GM23338 (cell line): ENCODE data around the gene DDX39A. TPM values are rescaled to one million over a fixed set of nuclear protein-coding genes. Genes with fewer than 3 reads are reported as not detected.

Source experiments
- ATAC-seq: fragments of 200-7000 bp; cut with Tn5 transposase; 3 replicates; pipeline ENCODE4 v1.9.1; 2020
- DNase-seq: peaks from one replicate; pipeline ENCODE4 v3.0.0-alpha.2; 2015; ENCODE audit warnings: low spot score
- H2AFZ ChIP-seq: fragments of 200-600 bp; sonication (generic); 2 replicates; pipeline ENCODE4 v1.8.0; 2016; ENCODE audit warnings: antibody characterized with exemption, mild to moderate bottlenecking, moderate library complexity
- H3F3A ChIP-seq: fragments of 200-600 bp; sonication (generic); replicated peaks from 2 replicates; pipeline ENCODE4 v1.8.0; 2017; ENCODE audit warnings: antibody characterized with exemption, mixed run types, low read depth
- H3K27ac ChIP-seq: fragments of 200-600 bp; sonication (generic); 2 replicates; pipeline ENCODE4 v1.6.1; 2016; ENCODE audit warnings: low read depth
- H3K27me3 ChIP-seq: fragments of 200-600 bp; sonication (generic); 2 replicates; pipeline ENCODE4 v1.8.0; 2016; ENCODE audit warnings: mild to moderate bottlenecking, mixed run types, moderate library complexity; ENCODE audit not compliant: insufficient read depth
- H3K36me3 ChIP-seq: fragments of 200-600 bp; sonication (generic); 2 replicates; pipeline ENCODE4 v1.8.0; 2016; ENCODE audit warnings: mild to moderate bottlenecking; ENCODE audit not compliant: insufficient read depth
- H3K4me1 ChIP-seq: fragments of 200-600 bp; sonication (generic); 2 replicates; pipeline ENCODE4 v1.8.0; 2016; ENCODE audit warnings: mild to moderate bottlenecking, moderate library complexity; ENCODE audit not compliant: insufficient read depth
- H3K4me2 ChIP-seq: fragments of 200-600 bp; sonication (generic); 2 replicates; pipeline ENCODE4 v1.7.1; 2017; ENCODE audit warnings: mixed run types
- H3K4me3 ChIP-seq: fragments of 200-600 bp; sonication (generic); 2 replicates; pipeline ENCODE4 v1.6.1; 2016; ENCODE audit warnings: mixed run types
- H3K79me2 ChIP-seq: fragments of 200-600 bp; sonication (generic); replicated peaks from 2 replicates; pipeline ENCODE4 v1.8.0; 2017; ENCODE audit warnings: mild to moderate bottlenecking; ENCODE audit not compliant: insufficient read depth
- H3K9me2 ChIP-seq: fragments of 200-600 bp; sonication (generic); 2 replicates; pipeline ENCODE4 v1.8.0; 2017; ENCODE audit not compliant: insufficient read depth
- H4K20me1 ChIP-seq: fragments of 200-600 bp; sonication (generic); replicated peaks from 2 replicates; pipeline ENCODE4 v1.8.0; 2017; ENCODE audit warnings: mild to moderate bottlenecking; ENCODE audit not compliant: insufficient read depth
- H3K27ac Mint-ChIP-seq: 2 replicates; pipeline ENCODE4 v1.8.0; 2020; ENCODE audit warnings: inconsistent platforms, mild to moderate bottlenecking, moderate library complexity, mixed read lengths
- H3K27me3 Mint-ChIP-seq: 3 replicates; pipeline ENCODE4 v1.8.0; 2022; ENCODE audit warnings: low read depth, mild to moderate bottlenecking, moderate library complexity, mixed read lengths, inconsistent platforms; ENCODE audit not compliant: insufficient read depth, poor library complexity
- H3K36me3 Mint-ChIP-seq: 3 replicates; pipeline ENCODE4 v1.8.0; 2021; ENCODE audit warnings: low read depth, mild to moderate bottlenecking, inconsistent platforms, moderate library complexity, mixed read lengths
- H3K4me1 Mint-ChIP-seq: 3 replicates; pipeline ENCODE4 v1.8.0; 2020; ENCODE audit warnings: mild to moderate bottlenecking, inconsistent platforms, mixed read lengths
- H3K4me3 Mint-ChIP-seq: 3 replicates; pipeline ENCODE4 v1.8.0; 2021; ENCODE audit warnings: moderate library complexity, mild to moderate bottlenecking, inconsistent platforms, mixed read lengths
- H3K9me3 Mint-ChIP-seq: 3 replicates; pipeline ENCODE4 v1.8.0; 2020; ENCODE audit warnings: moderate library complexity, mild to moderate bottlenecking, inconsistent platforms, mixed read lengths
- ETS1 ChIP-seq: IDR thresholded peaks from 2 replicates; pipeline ENCODE4 v1.6.1; 2016; ENCODE audit warnings: antibody characterized with exemption
- EZH2 ChIP-seq: fragments of 200-600 bp; sonication (generic); IDR thresholded peaks from one replicate; pipeline ENCODE4 v1.8.0; 2017; ENCODE audit warnings: antibody characterized with exemption, mild to moderate bottlenecking, low read depth; ENCODE audit not compliant: unreplicated experiment
- EZH2phosphoT487 ChIP-seq: fragments of 200-600 bp; sonication (generic); IDR thresholded peaks from one replicate; pipeline ENCODE4 v1.8.1; 2018; ENCODE audit warnings: antibody characterized with exemption; ENCODE audit not compliant: unreplicated experiment
- NANOG ChIP-seq: IDR thresholded peaks from 2 replicates; pipeline ENCODE4 v1.6.1; 2016; ENCODE audit warnings: antibody characterized with exemption, borderline replicate concordance
- POLR2AphosphoS5 ChIP-seq: IDR thresholded peaks from 2 replicates; pipeline ENCODE4 v1.6.1; 2016; ENCODE audit warnings: antibody characterized with exemption, low read depth
- STAT1 ChIP-seq: IDR thresholded peaks from one replicate; pipeline ENCODE4 v1.6.1; 2016; ENCODE audit warnings: antibody characterized with exemption; ENCODE audit not compliant: unreplicated experiment
- ZNF331 ChIP-seq: fragments of 250-450 bp; sonication (Bioruptor Pico); IDR thresholded peaks from 2 replicates; pipeline ENCODE4 v1.5.0; 2020; ENCODE audit warnings: low read depth, mild to moderate bottlenecking, moderate library complexity
- polyA plus RNA-seq: library from polyadenylated mRNA; unstranded; fragments of >200 nt; fragmentation: Nextera tagmentation; extraction: Ambion mirVana; gene quantifications from 2 replicates; pipeline ENCODE4 v1.2.1, GENCODE V29; 2016
- total RNA-seq: library from RNA; depleted of rRNA; stranded (reverse); fragments of >200 nt; shearing (Covaris generic); gene quantifications from 2 replicates; pipeline ENCODE4 v1.2.3, GENCODE V29; 2014
- TF ChIP-seq, protein P1 (sequence below): fragments of 250-450 bp; sonication (Bioruptor Pico); IDR thresholded peaks from 2 replicates; pipeline ENCODE4 v1.5.0; 2020; ENCODE audit warnings: mild to moderate bottlenecking, moderate library complexity

Gene DDX39A
- total and polyA plus RNA-seq, 2 experiments from 2014 or later: 195 to 196 TPM

DNA sequence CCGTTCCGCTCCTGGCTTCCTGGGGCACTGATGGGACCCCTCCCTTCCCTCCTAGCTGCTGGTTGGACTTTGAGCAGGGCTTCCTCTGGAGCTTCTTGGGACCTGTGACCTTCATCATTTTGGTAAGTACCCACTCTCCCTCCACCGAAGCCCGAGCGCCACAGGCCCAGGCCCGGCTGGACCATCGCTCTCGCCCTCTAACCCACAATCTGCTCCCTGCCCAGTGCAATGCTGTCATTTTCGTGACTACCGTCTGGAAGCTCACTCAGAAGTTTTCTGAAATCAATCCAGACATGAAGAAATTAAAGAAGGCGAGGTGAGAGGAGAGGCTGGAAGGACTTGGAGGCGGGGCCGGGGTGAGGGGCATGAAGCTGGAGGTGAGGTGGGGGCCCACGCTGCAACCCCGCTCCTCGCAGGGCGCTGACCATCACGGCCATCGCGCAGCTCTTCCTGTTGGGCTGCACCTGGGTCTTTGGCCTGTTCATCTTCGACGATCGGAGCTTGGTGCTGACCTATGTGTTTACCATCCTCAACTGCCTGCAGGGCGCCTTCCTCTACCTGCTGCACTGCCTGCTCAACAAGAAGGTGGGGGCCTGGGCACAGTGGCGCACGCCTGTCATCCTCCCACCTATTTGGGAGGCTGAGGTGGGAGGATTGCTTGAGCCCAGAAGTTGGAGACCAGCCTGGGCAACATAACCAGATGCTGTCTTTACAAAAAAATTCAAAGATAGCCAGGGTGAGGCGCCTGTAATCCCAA lies 12.3 kb downstream of the DDX39A start:
- peak overlapping the region; percentile 55; the same call in 1 of the 2 replicates for H3K4me2 ChIP-seq
- H4K20me1 ChIP-seq: peaks cover 3% of the 10 kb centered on the region; the same call in 1 of the 2 replicates
- peaks cover 25% of the 10 kb centered on the region for H3K36me3 ChIP-seq
- ATAC-seq: no peak
- H2AFZ ChIP-seq: no peak overlapping the region
- H3K79me2 ChIP-seq: peaks cover 4% of the 10 kb centered on the region
- peaks cover 11% of the 10 kb centered on the region for H3K4me1 Mint-ChIP-seq
- peak overlapping the region; percentile 51; the same call in 1 of the 3 replicates for H3K4me3 Mint-ChIP-seq
- no peaks in the 10 kb centered on the region for H3K27me3 ChIP-seq
- no peak for DNase-seq
- peaks cover 11% of the 10 kb centered on the region for H3K27me3 Mint-ChIP-seq
- H3K4me3 ChIP-seq: no peak overlapping the region
- H3K27ac ChIP-seq: peak overlapping the region; percentile 87; the same call in 1 of the 2 replicates
- H3K27ac Mint-ChIP-seq: peak overlapping the region; percentile 44
- peak; percentile 20; the same call in 1 of the 2 replicates for TF ChIP-seq POLR2AphosphoS5
- no peak for TF ChIP-seq NANOG
- H3K4me1 ChIP-seq: peaks cover 5% of the 10 kb centered on the region; the same call in 1 of the 2 replicates
- peaks cover 46% of the 10 kb centered on the region for H3K36me3 Mint-ChIP-seq
- no peaks in the 10 kb centered on the region for H3K9me2 ChIP-seq
- H3K9me3 Mint-ChIP-seq: no peaks in the 10 kb centered on the region
- H3F3A ChIP-seq: peaks cover 19% of the 10 kb centered on the region; the same call in 1 of the 2 replicates

- H2AFZ ChIP-seq: peak overlapping the region; percentile 80
- TF ChIP-seq ZNF331 (CRISPR knock-in tag) (no peak), ETS1 (no peak), STAT1 (no peak), EZH2phosphoT487 (no peak), EZH2 (no peak)
- TF ChIP-seq, protein P1, sequence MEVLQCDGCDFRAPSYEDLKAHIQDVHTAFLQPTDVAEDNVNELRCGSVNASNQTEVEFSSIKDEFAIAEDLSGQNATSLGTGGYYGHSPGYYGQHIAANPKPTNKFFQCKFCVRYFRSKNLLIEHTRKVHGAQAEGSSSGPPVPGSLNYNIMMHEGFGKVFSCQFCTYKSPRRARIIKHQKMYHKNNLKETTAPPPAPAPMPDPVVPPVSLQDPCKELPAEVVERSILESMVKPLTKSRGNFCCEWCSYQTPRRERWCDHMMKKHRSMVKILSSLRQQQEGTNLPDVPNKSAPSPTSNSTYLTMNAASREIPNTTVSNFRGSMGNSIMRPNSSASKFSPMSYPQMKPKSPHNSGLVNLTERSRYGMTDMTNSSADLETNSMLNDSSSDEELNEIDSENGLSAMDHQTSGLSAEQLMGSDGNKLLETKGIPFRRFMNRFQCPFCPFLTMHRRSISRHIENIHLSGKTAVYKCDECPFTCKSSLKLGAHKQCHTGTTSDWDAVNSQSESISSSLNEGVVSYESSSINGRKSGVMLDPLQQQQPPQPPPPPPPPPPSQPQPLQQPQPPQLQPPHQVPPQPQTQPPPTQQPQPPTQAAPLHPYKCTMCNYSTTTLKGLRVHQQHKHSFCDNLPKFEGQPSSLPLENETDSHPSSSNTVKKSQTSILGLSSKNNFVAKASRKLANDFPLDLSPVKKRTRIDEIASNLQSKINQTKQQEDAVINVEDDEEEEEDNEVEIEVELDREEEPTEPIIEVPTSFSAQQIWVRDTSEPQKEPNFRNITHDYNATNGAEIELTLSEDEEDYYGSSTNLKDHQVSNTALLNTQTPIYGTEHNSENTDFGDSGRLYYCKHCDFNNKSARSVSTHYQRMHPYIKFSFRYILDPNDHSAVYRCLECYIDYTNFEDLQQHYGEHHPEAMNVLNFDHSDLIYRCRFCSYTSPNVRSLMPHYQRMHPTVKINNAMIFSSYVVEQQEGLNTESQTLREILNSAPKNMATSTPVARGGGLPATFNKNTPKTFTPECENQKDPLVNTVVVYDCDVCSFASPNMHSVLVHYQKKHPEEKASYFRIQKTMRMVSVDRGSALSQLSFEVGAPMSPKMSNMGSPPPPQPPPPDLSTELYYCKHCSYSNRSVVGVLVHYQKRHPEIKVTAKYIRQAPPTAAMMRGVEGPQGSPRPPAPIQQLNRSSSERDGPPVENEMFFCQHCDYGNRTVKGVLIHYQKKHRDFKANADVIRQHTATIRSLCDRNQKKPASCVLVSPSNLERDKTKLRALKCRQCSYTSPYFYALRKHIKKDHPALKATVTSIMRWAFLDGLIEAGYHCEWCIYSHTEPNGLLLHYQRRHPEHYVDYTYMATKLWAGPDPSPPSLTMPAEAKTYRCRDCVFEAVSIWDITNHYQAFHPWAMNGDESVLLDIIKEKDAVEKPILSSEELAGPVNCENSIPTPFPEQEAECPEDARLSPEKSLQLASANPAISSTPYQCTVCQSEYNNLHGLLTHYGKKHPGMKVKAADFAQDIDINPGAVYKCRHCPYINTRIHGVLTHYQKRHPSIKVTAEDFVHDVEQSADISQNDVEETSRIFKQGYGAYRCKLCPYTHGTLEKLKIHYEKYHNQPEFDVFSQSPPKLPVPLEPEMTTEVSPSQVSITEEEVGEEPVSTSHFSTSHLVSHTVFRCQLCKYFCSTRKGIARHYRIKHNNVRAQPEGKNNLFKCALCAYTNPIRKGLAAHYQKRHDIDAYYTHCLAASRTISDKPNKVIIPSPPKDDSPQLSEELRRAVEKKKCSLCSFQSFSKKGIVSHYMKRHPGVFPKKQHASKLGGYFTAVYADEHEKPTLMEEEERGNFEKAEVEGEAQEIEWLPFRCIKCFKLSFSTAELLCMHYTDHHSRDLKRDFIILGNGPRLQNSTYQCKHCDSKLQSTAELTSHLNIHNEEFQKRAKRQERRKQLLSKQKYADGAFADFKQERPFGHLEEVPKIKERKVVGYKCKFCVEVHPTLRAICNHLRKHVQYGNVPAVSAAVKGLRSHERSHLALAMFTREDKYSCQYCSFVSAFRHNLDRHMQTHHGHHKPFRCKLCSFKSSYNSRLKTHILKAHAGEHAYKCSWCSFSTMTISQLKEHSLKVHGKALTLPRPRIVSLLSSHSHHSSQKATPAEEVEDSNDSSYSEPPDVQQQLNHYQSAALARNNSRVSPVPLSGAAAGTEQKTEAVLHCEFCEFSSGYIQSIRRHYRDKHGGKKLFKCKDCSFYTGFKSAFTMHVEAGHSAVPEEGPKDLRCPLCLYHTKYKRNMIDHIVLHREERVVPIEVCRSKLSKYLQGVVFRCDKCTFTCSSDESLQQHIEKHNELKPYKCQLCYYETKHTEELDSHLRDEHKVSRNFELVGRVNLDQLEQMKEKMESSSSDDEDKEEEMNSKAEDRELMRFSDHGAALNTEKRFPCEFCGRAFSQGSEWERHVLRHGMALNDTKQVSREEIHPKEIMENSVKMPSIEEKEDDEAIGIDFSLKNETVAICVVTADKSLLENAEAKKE (CRISPR knock-in tag): no peak
Observed at GRCh38 chr19:14405758-14406644, 13.1 kb downstream of the DDX39A start.

More at GRCh38 chr19:14405758-14406644, 13.1 kb downstream of the DDX39A start:
- Histone ChIP-seq H3K36me3 (peaks cover 22% of the 10 kb centered on the region), H3K4me3 (peak overlapping the region; percentile 49), H3K27me3 (no peaks in the 10 kb centered on the region), H3K27ac (peak overlapping the region; percentile 87; the same call in 1 of the 2 replicates), H3K4me2 (peak overlapping the region; percentile 75), H3K9me2 (no peaks in the 10 kb centered on the region), H4K20me1 (no peaks in the 10 kb centered on the region; the same call in 1 of the 2 replicates), H3K4me1 (peaks cover 5% of the 10 kb centered on the region; the same call in 1 of the 2 replicates), H3K79me2 (no peaks in the 10 kb centered on the region), H3F3A (peaks cover 17% of the 10 kb centered on the region; the same call in 1 of the 2 replicates)
- Mint-ChIP-seq H3K27me3 (peaks cover 14% of the 10 kb centered on the region), H3K4me3 (peak overlapping the region; percentile 80), H3K4me1 (peaks cover 11% of the 10 kb centered on the region), H3K27ac (peak overlapping the region; percentile 86), H3K9me3 (no peaks in the 10 kb centered on the region; the same call in 2 of the 3 replicates), H3K36me3 (peaks cover 38% of the 10 kb centered on the region)
- ATAC-seq: peak; percentile 91
- DNase-seq: peak; percentile 98
